ENCODE results near the gene RND3. TPM values are rescaled to one million over a fixed set of nuclear protein-coding genes. Genes with fewer than 3 reads are reported as not detected.
A peak's percentile ranks its signal among the peaks of the same experiment; 100 is the strongest.

The RND3 gene
- total RNA-seq, 1 donor from 2014 or later: 92.8 TPM

DNA sequence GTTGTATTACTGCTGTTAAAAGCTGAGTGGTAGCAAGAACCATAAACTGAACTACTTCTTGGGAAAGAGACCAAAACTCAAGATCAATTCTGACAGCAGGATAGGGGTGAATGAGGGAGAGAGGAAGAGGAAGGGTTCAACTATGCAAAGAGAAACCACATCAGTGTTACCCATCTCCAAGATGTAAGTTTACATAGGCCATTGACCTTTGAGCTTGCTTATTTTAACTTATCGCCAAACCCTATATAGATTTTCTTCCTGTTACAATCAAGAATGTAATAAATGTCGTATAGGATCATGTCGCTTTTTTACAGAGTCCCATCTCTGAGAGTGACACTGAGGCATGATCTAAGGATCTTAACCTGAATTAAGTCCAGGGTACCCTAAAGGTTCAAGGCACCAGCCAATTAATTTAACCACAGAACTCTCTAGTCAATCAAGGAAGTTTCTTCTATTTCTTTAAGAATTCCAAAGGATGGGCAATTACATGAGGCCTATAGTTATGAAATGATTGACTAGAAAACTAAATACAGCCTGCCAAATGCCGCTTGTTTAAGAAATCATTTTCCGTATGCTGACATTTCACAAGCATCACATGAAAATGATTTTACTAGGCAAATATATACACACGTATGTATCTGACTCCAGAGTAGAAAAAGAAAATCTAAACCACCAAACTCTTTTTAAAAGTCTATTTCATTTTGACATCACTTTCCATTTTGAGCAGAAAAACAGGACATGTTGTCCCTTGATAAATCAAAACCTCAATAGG is 11.8 kb downstream of the RND3 start:
- DNase-seq: peak; percentile 41

DNA sequence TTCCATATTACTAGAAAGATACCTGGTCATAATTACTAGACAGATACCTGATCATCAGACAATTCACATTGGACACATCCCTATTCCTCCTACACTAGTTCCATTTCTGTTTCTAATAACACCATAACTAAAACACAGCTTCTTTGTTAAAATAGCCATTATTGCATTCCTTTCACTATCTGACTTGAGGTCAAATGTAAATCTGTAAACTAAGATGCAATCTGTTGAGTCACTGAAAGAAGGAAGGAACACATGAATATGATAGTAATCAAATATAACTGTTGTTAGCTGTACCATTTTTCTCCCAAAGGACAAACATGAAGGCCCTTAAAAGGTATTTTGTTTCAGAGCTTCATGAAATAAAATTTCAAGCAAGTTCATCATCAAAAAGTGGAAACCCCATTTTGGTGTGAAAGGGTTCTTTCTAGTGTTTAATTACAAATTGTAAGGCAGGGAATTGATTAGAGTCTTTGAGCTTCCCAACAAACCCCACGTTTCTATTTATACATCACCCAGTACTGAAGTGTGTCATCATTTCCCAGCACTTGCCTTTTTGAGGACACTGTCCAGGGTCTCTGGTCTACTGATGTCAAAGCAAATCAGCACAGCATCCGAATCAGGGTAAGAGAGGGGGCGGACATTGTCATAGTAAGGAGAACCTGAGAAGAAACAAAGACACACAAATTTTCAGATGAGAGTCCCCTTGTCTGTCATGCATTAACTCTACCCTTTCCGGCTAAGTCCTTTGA is 13.0 kb downstream of the RND3 start:
- no peak for DNase-seq

DNA sequence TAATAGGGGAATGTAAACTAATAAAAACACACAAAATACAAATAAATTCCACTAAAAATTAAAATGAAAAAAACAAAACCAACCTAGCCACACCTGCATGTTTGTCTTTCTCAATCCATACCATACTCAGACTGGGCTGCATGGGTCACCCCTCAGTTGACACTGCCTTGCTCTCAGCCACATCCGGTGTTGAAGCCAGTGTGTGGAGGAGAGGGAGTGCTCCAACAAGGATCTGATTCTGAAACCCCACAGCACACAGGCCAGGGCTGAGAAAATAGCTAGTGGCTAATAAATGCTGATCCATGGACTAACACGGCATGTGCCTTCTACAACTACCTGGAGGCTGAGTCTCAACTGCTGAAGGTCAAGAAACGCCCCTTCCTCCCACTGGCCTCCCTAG is 13.7 kb downstream of the RND3 start:
- DNase-seq: no peak

DNA sequence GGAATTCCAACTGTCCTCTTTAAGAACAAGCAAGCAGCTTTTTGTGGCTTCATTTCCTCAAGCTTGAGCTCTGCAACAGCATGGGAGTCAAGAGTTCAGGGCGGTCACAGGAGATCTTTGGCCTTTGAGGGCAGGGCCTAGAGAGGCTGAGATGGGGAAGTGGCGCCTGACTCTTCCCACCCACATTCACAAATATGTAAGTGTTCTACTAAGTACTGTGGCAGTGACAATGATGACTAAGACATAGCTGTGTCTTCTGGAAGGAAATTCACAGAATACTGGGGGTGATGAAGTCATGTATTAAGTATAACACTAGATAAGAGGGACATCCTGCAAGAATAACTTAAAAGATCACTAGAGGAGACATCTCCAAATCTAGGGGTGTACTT is 15.0 kb downstream of the RND3 start:
- DNase-seq: no peak

- DNase-seq: no peak
Measured at GRCh38 chr2:150471813-150472510, 15.5 kb downstream of the RND3 start.

DNA sequence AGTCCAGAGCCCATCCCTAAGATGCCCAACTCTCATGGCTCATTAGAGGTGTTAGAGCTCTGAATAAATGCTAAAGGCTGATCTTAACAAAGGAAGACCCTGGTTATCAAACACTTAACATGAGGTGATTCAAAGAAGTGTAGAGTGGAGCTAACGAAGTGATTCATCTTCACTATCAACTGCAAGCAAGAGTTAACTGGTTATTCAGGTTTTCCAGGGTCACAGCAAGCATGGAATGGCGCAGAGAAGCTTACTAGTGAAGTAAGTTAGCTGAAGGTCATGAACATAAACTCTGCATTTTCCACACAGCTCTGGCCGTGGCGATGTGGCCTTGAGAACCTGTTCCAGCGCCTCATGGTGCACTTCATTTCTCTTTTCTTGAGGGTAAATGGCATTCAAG is 17.0 kb downstream of the RND3 start:
- no peak for DNase-seq

- no peak for DNase-seq
Measured at GRCh38 chr2:150469706-150470274, 17.7 kb downstream of the RND3 start.

DNA sequence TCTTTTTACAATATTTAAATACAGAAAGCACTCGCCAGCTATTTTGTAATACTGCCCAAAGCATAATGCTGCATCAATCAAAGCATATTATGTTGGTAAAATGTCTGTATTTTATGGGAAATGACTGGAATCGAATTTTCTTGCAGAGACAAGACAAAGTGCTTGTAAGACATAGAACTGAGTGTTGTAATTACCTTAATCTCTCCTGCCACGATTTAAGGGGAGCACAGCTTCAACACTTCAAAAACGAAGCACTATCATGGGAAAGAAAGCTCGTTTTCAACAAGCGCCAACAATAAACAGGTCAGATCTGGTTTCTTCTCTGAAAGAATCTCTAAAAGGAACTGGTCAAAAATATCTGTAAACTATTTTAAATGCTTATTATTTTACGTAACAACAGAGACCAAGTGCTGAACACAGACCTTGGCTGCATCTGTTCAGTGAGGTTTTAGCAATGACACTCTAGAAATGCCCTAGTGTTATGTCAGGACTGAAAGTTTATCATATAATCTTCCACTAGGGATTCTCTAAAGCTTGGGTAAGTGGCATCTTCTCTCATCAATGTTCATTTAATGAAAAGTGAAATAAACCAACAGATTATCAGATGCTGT is 19.0 kb downstream of the RND3 start:
- DNase-seq: no peak

GRCh38 chr2:150467621-150467963 is 19.9 kb downstream of the RND3 start:
- DNase-seq: no peak

- DNase-seq: peak; percentile 73
Measured at GRCh38 chr2:150466741-150467620, 20.5 kb downstream of the RND3 start.

DNA sequence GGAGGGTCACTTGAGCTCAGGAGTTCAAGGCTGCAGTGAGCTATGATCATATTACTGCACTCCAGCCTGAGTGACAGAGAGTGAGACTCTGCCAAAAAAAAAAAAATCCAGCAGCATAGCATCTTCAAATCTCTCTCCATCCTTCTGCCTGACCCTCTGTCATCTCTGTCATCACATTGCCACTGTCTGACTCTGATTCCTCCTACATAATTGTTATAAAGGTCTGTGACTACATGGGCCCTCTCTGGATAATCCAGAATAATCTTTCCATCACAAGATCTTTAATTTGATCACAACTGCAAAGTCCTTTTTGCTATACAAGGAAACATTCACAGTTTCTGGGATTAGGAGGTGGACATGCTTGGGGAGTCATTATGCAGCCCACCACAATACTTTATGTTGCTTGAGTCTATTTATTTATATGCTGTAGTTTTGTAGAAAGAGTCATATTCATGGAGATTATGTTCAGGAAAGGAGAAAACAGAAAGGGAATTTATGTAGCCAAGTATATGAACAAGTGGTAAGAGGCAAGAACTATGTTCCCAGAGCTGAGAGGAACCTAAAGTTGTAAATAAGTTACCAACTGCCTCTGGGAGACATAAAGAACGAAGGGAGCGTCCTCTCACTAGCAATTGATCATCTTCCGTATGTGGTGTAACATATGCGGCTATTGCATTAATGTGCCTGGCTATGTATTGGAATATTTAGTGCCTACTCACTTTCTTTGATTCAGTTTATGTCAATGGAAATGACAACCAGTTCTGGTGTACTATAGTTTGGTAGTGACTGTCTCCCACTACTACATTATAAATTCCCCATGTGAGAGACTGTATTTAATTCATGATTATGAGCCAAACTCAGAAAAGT is 21.5 kb downstream of the RND3 start:
- peak; percentile 21 for DNase-seq

GRCh38 chr2:150464986-150465385 is 22.5 kb downstream of the RND3 start:
- DNase-seq: no peak

DNA sequence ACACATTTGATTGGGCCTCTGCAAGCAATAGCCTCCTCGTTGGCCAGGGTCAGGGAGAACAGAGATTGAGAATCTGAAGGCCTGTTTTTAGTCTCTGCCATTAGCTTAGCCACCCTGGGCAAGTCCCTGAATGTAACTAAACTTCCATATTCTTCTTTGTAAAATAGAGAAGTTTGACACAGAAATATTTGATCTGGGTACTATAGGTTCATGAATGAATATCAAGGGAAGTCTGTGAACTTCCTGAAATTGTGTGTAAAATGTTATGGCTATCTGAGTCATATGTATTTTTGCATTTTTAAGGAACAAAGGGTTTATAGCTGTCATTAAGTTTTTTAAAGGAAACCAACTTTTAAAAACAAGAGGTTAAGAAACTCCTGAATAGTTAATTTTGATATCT is 23.2 kb downstream of the RND3 start:
- DNase-seq: no peak

- DNase-seq: no peak
Measured at GRCh38 chr2:150462770-150463169, 24.7 kb downstream of the RND3 start.

DNA sequence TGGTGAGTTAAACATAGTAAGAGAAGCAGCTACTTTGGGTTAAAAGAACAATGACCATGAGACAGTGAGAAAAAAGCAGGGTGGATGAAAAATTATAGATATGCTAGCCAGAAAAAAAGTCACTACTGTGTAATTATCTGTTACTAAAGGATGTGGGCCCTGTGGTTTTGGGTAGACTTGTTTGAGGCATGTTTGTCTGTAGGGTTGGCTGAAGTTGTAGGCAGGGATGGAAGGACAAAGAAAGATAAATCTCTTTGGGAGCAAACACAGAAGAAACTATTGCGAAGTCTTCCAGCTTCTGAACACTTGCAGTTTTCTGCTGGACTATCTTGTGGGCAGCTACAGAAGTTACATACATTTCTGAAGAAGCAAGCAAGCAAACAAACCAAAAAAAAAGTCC is 28.2 kb downstream of the RND3 start:
- DNase-seq: no peak

- no peak for DNase-seq
Measured at GRCh38 chr2:150450765-150451164, 36.7 kb downstream of the RND3 start.

GRCh38 chr2:150449856-150450255 is 37.6 kb downstream of the RND3 start:
- no peak for DNase-seq

GRCh38 chr2:150445398-150445797 is 42.1 kb downstream of the RND3 start:
- DNase-seq: no peak

- DNase-seq: no peak
Measured at GRCh38 chr2:150442484-150442883, 45.0 kb downstream of the RND3 start.

DNA sequence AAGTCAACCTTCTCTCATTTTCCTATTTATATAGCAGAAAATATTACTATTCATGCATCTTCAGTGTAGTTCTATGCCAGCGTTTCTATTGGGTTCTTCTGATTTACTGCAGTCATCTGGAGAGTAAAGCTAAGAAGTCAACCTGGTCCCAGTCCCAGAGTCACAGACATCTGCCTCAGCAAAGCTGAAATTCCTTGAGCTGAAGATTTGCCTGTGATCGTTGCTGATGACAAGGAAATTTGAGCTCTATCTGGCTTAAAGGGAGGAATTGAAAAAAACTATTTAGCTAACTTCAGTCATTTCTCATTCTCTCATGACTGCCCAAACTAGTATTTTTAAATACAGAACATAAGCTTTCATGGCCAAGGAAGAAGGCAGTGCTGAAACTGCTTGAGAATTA is 45.7 kb downstream of the RND3 start:
- DNase-seq: peak; percentile 67

- DNase-seq: no peak
Measured at GRCh38 chr2:150441226-150441625, 46.2 kb downstream of the RND3 start.
